Mesendoderm (in vitro differentiated cells): ENCODE results near the gene RYR2.

ENCODE experiments used
- DNase-seq: peaks from one replicate; pipeline ENCODE4 v3.0.0; 2013
- H2AK5ac ChIP-seq: 2 replicates; pipeline ENCODE4 v1.6.1; 2013; ENCODE audit warnings: low read length, inconsistent platforms
- H2BK120ac ChIP-seq: 2 replicates; pipeline ENCODE4 v1.6.1; 2013; ENCODE audit warnings: low read depth, mild to moderate bottlenecking, low read length, moderate library complexity, mixed read lengths
- H2BK15ac ChIP-seq: replicated peaks from 2 replicates; pipeline ENCODE4 v1.6.1; 2013; ENCODE audit warnings: low read depth, mild to moderate bottlenecking, moderate library complexity
- H2BK5ac ChIP-seq: 2 replicates; pipeline ENCODE4 v1.6.1; 2013; ENCODE audit warnings: low read length, inconsistent platforms
- H3K18ac ChIP-seq: 2 replicates; pipeline ENCODE4 v1.6.1; 2013; ENCODE audit warnings: mild to moderate bottlenecking, low read length, mixed read lengths
- H3K23ac ChIP-seq: one replicate; pipeline ENCODE4 v1.6.1; 2013; ENCODE audit warnings: low read length
- H3K27ac ChIP-seq: 2 replicates; pipeline ENCODE4 v1.5.1; 2013; ENCODE audit warnings: low read depth, mild to moderate bottlenecking, inconsistent platforms, low read length, moderate library complexity
- H3K27me3 ChIP-seq: 2 replicates; pipeline ENCODE4 v1.6.1; 2013; ENCODE audit warnings: low read length, control low read depth, mild to moderate bottlenecking, inconsistent platforms; ENCODE audit not compliant: insufficient read depth, poor library complexity
- H3K36me3 ChIP-seq: 2 replicates; pipeline ENCODE4 v1.6.1; 2013; ENCODE audit warnings: low read length, inconsistent platforms; ENCODE audit not compliant: control insufficient read depth, insufficient read depth
- H3K4ac ChIP-seq: one replicate; pipeline ENCODE4 v1.6.1; 2013; ENCODE audit warnings: low read depth, mild to moderate bottlenecking, low read length, moderate library complexity
- H3K4me1 ChIP-seq: 2 replicates; pipeline ENCODE4 v1.6.1; 2013; ENCODE audit warnings: low read depth, low read length, inconsistent platforms; ENCODE audit not compliant: control insufficient read depth
- H3K4me2 ChIP-seq: 2 replicates; pipeline ENCODE4 v1.6.1; 2013; ENCODE audit warnings: low read length
- H3K4me3 ChIP-seq: 2 replicates; pipeline ENCODE4 v1.5.1; 2013; ENCODE audit warnings: mild to moderate bottlenecking, low read length
- H3K56ac ChIP-seq: one replicate; pipeline ENCODE4 v1.6.1; 2013; ENCODE audit warnings: low read length
- H3K79me1 ChIP-seq: 2 replicates; pipeline ENCODE4 v1.6.1; 2013; ENCODE audit warnings: low read length, inconsistent platforms
- H3K79me2 ChIP-seq: 2 replicates; pipeline ENCODE4 v1.6.1; 2013; ENCODE audit warnings: mild to moderate bottlenecking, low read length; ENCODE audit not compliant: control insufficient read depth, insufficient read depth
- H3K9ac ChIP-seq: 2 replicates; pipeline ENCODE4 v1.6.1; 2013; ENCODE audit warnings: low read length, inconsistent platforms
- H4K5ac ChIP-seq: one replicate; pipeline ENCODE4 v1.6.1; 2013; ENCODE audit warnings: low read length
- H4K8ac ChIP-seq: one replicate; pipeline ENCODE4 v1.6.1; 2013; ENCODE audit warnings: low read depth, mild to moderate bottlenecking, control low read depth, low read length, moderate library complexity
- WGBS: extraction: QIAGEN DNeasy Blood & Tissue Kit; methylation state at CpG from one replicate; pipeline ENCODE4 v1.1.7; 2013; ENCODE audit warnings: low lambda C conversion rate, missing lambda C conversion rate; ENCODE audit not compliant: insufficient coverage; ENCODE audit errors: extremely low coverage; 5-methylcytosine and 5-hydroxymethylcytosine counted together

The RYR2 gene

GRCh38 chr1:237756304-237756967 is 714.5 kb downstream of the RYR2 start:
- WGBS = no CpG with 5 or more reads among the region's 12 CpGs
- H3K4me2 ChIP-seq = no peak overlapping the region

GRCh38 chr1:237759377-237759776 is 717.4 kb downstream of the RYR2 start:
- H3K27me3 ChIP-seq = no peaks in the 10 kb centered on the region
- H3K23ac ChIP-seq = no peak overlapping the region
- H3K27ac ChIP-seq = no peak overlapping the region
- WGBS = no CpG with 5 or more reads among the region's 5 CpGs
- H4K5ac ChIP-seq = no peak overlapping the region
- no peak overlapping the region for H3K9ac ChIP-seq
- no peak overlapping the region for H3K18ac ChIP-seq
- H2BK120ac ChIP-seq = no peak overlapping the region
- H2AK5ac ChIP-seq = no peak overlapping the region
- no peak overlapping the region for H2BK5ac ChIP-seq
- H3K79me2 ChIP-seq = no peaks in the 10 kb centered on the region
- no peaks in the 10 kb centered on the region for H3K79me1 ChIP-seq
- H3K4me3 ChIP-seq = no peak overlapping the region
- no peak overlapping the region for H2BK15ac ChIP-seq
- no peak overlapping the region for H3K4ac ChIP-seq
- DNase-seq = no peak
- no peak overlapping the region for H4K8ac ChIP-seq
- no peak overlapping the region for H3K4me2 ChIP-seq
- H3K36me3 ChIP-seq = no peaks in the 10 kb centered on the region
- no peaks in the 10 kb centered on the region for H3K4me1 ChIP-seq
- no peak overlapping the region for H3K56ac ChIP-seq

More at GRCh38 chr1:237756304-237756967, 714.5 kb downstream of the RYR2 start:
- no peaks in the 10 kb centered on the region for H3K79me1 ChIP-seq
- H3K27me3 ChIP-seq = no peaks in the 10 kb centered on the region
- H2BK5ac ChIP-seq = no peak overlapping the region
- no peak overlapping the region for H2BK15ac ChIP-seq
- no peak overlapping the region for H3K9ac ChIP-seq
- no peak overlapping the region for H2BK120ac ChIP-seq
- H2AK5ac ChIP-seq = no peak overlapping the region
- no peak overlapping the region for H3K27ac ChIP-seq
- H3K4me1 ChIP-seq = no peaks in the 10 kb centered on the region
- H3K79me2 ChIP-seq = no peaks in the 10 kb centered on the region
- no peak overlapping the region for H3K4ac ChIP-seq
- H3K36me3 ChIP-seq = no peaks in the 10 kb centered on the region
- no peak overlapping the region for H4K5ac ChIP-seq
- no peak overlapping the region for H3K18ac ChIP-seq
- no peak overlapping the region for H3K23ac ChIP-seq
- no peak overlapping the region for H3K4me3 ChIP-seq
- H4K8ac ChIP-seq = no peak overlapping the region
- no peak for DNase-seq
- no peak overlapping the region for H3K56ac ChIP-seq

- Histone ChIP-seq H2BK120ac (no peak overlapping the region), H3K18ac (no peak overlapping the region), H3K4ac (no peak overlapping the region), H3K9ac (no peak overlapping the region), H2BK5ac (no peak overlapping the region), H3K79me1 (no peaks in the 10 kb centered on the region), H2AK5ac (no peak overlapping the region), H3K27ac (no peak overlapping the region), H3K56ac (no peak overlapping the region), H2BK15ac (no peak overlapping the region), H4K8ac (no peak overlapping the region), H3K4me1 (no peaks in the 10 kb centered on the region), H3K4me3 (no peak overlapping the region), H3K36me3 (no peaks in the 10 kb centered on the region), H3K79me2 (no peaks in the 10 kb centered on the region), H4K5ac (no peak overlapping the region), H3K23ac (no peak overlapping the region), H3K4me2 (no peak overlapping the region), H3K27me3 (no peaks in the 10 kb centered on the region)
- no peak for DNase-seq
- no CpG with 5 or more reads among the region's 5 CpGs for WGBS
These were observed 719.0 kb downstream of the RYR2 start for GRCh38 chr1:237760951-237761350.

- no CpG with 5 or more reads among the region's 7 CpGs for WGBS
- Histone ChIP-seq H3K4me3 (no peak overlapping the region), H3K27me3 (no peaks in the 10 kb centered on the region), H3K4me2 (no peak overlapping the region), H3K79me1 (no peaks in the 10 kb centered on the region), H3K27ac (no peak overlapping the region), H2BK15ac (no peak overlapping the region), H3K56ac (no peak overlapping the region), H3K79me2 (no peaks in the 10 kb centered on the region), H2AK5ac (no peak overlapping the region), H3K9ac (no peak overlapping the region), H3K4me1 (no peaks in the 10 kb centered on the region), H3K4ac (no peak overlapping the region), H4K5ac (no peak overlapping the region), H3K23ac (no peak overlapping the region), H2BK5ac (no peak overlapping the region), H2BK120ac (no peak overlapping the region), H4K8ac (no peak overlapping the region), H3K18ac (no peak overlapping the region), H3K36me3 (no peaks in the 10 kb centered on the region)
- no peak for DNase-seq
These were observed 721.2 kb downstream of the RYR2 start for GRCh38 chr1:237763137-237763536.

- H3K56ac ChIP-seq = no peak overlapping the region
- no peak overlapping the region for H2BK120ac ChIP-seq
- no peak overlapping the region for H3K18ac ChIP-seq
- no peak overlapping the region for H4K8ac ChIP-seq
- no peaks in the 10 kb centered on the region for H3K27me3 ChIP-seq
- H3K9ac ChIP-seq = no peak overlapping the region
- H3K4me2 ChIP-seq = no peak overlapping the region
- no peak for DNase-seq
- H3K23ac ChIP-seq = no peak overlapping the region
- no peaks in the 10 kb centered on the region for H3K79me2 ChIP-seq
- no CpG with 5 or more reads among the region's 2 CpGs for WGBS
- H3K79me1 ChIP-seq = no peaks in the 10 kb centered on the region
- H3K4me3 ChIP-seq = no peak overlapping the region
- H3K4ac ChIP-seq = no peak overlapping the region
- H3K27ac ChIP-seq = no peak overlapping the region
- H2BK15ac ChIP-seq = no peak overlapping the region
- no peaks in the 10 kb centered on the region for H3K36me3 ChIP-seq
- no peaks in the 10 kb centered on the region for H3K4me1 ChIP-seq
- no peak overlapping the region for H2AK5ac ChIP-seq
- no peak overlapping the region for H2BK5ac ChIP-seq
- H4K5ac ChIP-seq = no peak overlapping the region
These were observed 721.8 kb downstream of the RYR2 start for GRCh38 chr1:237763751-237764150.

GRCh38 chr1:237769916-237770315 is 727.9 kb downstream of the RYR2 start:
- H2BK15ac ChIP-seq = no peak overlapping the region
- H3K4me2 ChIP-seq = no peak overlapping the region
- H3K27me3 ChIP-seq = no peaks in the 10 kb centered on the region
- H3K23ac ChIP-seq = no peak overlapping the region
- no peak overlapping the region for H4K5ac ChIP-seq
- no peaks in the 10 kb centered on the region for H3K36me3 ChIP-seq
- no peak for DNase-seq
- no peak overlapping the region for H4K8ac ChIP-seq
- H3K4me3 ChIP-seq = no peak overlapping the region
- no peaks in the 10 kb centered on the region for H3K79me1 ChIP-seq
- no peaks in the 10 kb centered on the region for H3K79me2 ChIP-seq
- H3K56ac ChIP-seq = no peak overlapping the region
- H3K18ac ChIP-seq = no peak overlapping the region
- H2BK120ac ChIP-seq = no peak overlapping the region
- WGBS = no CpG with 5 or more reads among the region's 2 CpGs
- no peak overlapping the region for H3K9ac ChIP-seq
- no peak overlapping the region for H2AK5ac ChIP-seq
- H2BK5ac ChIP-seq = no peak overlapping the region
- no peaks in the 10 kb centered on the region for H3K4me1 ChIP-seq
- no peak overlapping the region for H3K27ac ChIP-seq
- no peak overlapping the region for H3K4ac ChIP-seq
